OCI-LY3 (cell line): ENCODE measurements around the gene OPRL1.
"Not testable (repeated sequence)": the region's sequence is repeated elsewhere in the genome, so short reads cannot be mapped to it uniquely, and the experiment has no call there.

Source experiments
- H2AFZ ChIP-seq: fragments of 200-600, 300-600 bp; shearing (Covaris generic); 2 replicates; pipeline ENCODE4 v1.6.0; 2014; ENCODE audit warnings: antibody characterized with exemption, low read depth, low read length
- H3K27ac ChIP-seq: fragments of 200-600, 300-600 bp; sonication (generic); 2 replicates; pipeline ENCODE4 v1.5.1; 2014; ENCODE audit warnings: mild to moderate bottlenecking, low read length, moderate library complexity, mixed read lengths
- H3K27me3 ChIP-seq: fragments of 200-600, 300-600 bp; sonication (generic); 2 replicates; pipeline ENCODE4 v1.6.1; 2014; ENCODE audit warnings: low read depth, low read length, mixed read lengths
- H3K36me3 ChIP-seq: fragments of 200-600, 300-600 bp; sonication (generic); replicated peaks from 2 replicates; pipeline ENCODE3; 2014; ENCODE audit warnings: low read depth, low read length, mixed read lengths
- H3K4me1 ChIP-seq: fragments of 300-600, 200-600 bp; sonication (generic); 2 replicates; pipeline ENCODE4 v1.6.1; 2014; ENCODE audit warnings: low read length, mixed read lengths
- H3K4me2 ChIP-seq: fragments of 200-600, 300-600 bp; sonication (generic); 2 replicates; pipeline ENCODE4 v1.6.1; 2014; ENCODE audit warnings: low read length, mixed read lengths
- H3K4me3 ChIP-seq: fragments of 300-600, 200-600 bp; sonication (generic); 2 replicates; pipeline ENCODE4 v1.5.1; 2014; ENCODE audit warnings: antibody characterized with exemption, mild to moderate bottlenecking, low read length, moderate library complexity
- H3K79me2 ChIP-seq: fragments of 300-600, 200-600 bp; shearing (Covaris generic); 2 replicates; pipeline ENCODE4 v1.6.1; 2014; ENCODE audit warnings: mild to moderate bottlenecking, low read length, mixed read lengths
- H3K9ac ChIP-seq: fragments of 300-600, 200-600 bp; shearing (Covaris generic); 2 replicates; pipeline ENCODE4 v1.6.0; 2014; ENCODE audit warnings: mild to moderate bottlenecking, low read length, moderate library complexity
- H3K9me3 ChIP-seq: fragments of 200-600, 300-600 bp; shearing (Covaris generic); 2 replicates; pipeline ENCODE4 v1.6.1; 2014; ENCODE audit warnings: low read length, mixed read lengths; ENCODE audit not compliant: insufficient read depth
- H4K20me1 ChIP-seq: fragments of 200-600, 300-600 bp; sonication (generic); 2 replicates; pipeline ENCODE4 v1.6.1; 2016; ENCODE audit warnings: low read length, mixed read lengths; ENCODE audit not compliant: insufficient read depth
- CTCF ChIP-seq: fragments of 200-600, 300-600 bp; sonication (generic); IDR thresholded peaks from 2 replicates; pipeline ENCODE4 v1.5.1; 2014; ENCODE audit warnings: antibody characterized with exemption, low read length, low read depth
- EZH2phosphoT487 ChIP-seq: fragments of 200-600 bp; shearing (Covaris generic); IDR thresholded peaks from 2 replicates; pipeline ENCODE4 v1.6.1; 2018; ENCODE audit warnings: antibody characterized with exemption, mixed run types, low read depth

The OPRL1 gene

GRCh38 chr20:64083804-64084684 lies 4.2 kb downstream of the OPRL1 start, which contains the start of gene LKAAEAR1:
Gene LKAAEAR1 (minus strand): TSS chr20:64084398. CDS start chr20:64084219, 179 bp downstream.
- Histone ChIP-seq H2AFZ (no peak within 1 kb of the TSS; the same call in 1 of the 2 replicates), H4K20me1 (no peaks in the 10 kb centered on the region), H3K9ac (peak within 1 kb of the TSS; percentile 31; the same call in 1 of the 2 replicates), H3K9me3 (no peaks in the 10 kb centered on the region), H3K27ac (no peak within 1 kb of the TSS), H3K4me3 (peak within 1 kb of the TSS; percentile 77), H3K79me2 (peaks cover 3% of the 10 kb centered on the region), H3K4me2 (peak within 1 kb of the TSS; percentile 90), H3K27me3 (peaks cover 24% of the 10 kb centered on the region), H3K36me3 (no peaks in the 10 kb centered on the region), H3K4me1 (peaks cover 9% of the 10 kb centered on the region)
- TF ChIP-seq EZH2phosphoT487 (no peak), CTCF (no peak)

DNA sequence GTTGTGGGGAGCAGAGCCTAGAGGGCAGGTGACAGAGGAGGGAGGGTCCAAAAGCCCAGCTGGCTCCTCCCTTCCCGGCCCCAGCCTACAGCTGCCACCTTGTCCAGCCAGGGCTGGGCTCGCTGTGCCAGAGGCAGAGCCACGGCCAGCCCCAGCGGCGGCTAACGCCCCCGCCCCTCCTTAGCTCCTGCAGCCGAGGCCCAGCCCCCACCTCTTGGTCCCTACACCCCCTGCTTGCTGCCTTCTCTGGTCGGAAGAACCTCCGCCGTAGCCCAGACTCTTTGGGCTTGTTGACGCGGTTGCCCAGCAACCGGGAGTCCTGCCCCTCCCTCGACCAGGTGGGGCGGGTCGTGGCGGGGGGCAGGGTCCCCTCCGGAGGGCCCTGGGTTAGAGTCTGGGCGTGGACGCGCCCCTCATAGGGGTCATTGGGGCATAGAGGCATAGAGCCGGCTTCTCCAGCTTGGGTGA lies 4.8 kb downstream of the OPRL1 start:
- no peak overlapping the region for H3K9ac ChIP-seq
- H3K27me3 ChIP-seq: peaks cover 24% of the 10 kb centered on the region
- no peaks in the 10 kb centered on the region for H3K9me3 ChIP-seq
- no peak overlapping the region for H2AFZ ChIP-seq
- no peak for TF ChIP-seq CTCF
- TF ChIP-seq EZH2phosphoT487: no peak
- peaks cover 9% of the 10 kb centered on the region for H3K4me1 ChIP-seq
- no peaks in the 10 kb centered on the region for H3K79me2 ChIP-seq
- H3K27ac ChIP-seq: no peak overlapping the region
- H3K4me3 ChIP-seq: no peak overlapping the region
- H3K36me3 ChIP-seq: no peaks in the 10 kb centered on the region
- no peaks in the 10 kb centered on the region for H4K20me1 ChIP-seq
- no peak overlapping the region for H3K4me2 ChIP-seq

GRCh38 chr20:64086801-64087200 lies 6.9 kb downstream of the OPRL1 start:
- Histone ChIP-seq H3K79me2 (no peaks in the 10 kb centered on the region), H3K4me2 (no peak overlapping the region), H3K9ac (no peak overlapping the region), H3K27me3 (peaks cover 24% of the 10 kb centered on the region), H3K4me1 (peaks cover 5% of the 10 kb centered on the region), H2AFZ (no peak overlapping the region), H3K9me3 (no peaks in the 10 kb centered on the region), H3K4me3 (no peak overlapping the region), H4K20me1 (0 out of 2 replicates have a peak, but pooled peaks cover 4% of the 10 kb centered on the region), H3K27ac (no peak overlapping the region), H3K36me3 (no peaks in the 10 kb centered on the region)
- TF ChIP-seq CTCF: no peak
- no peak for TF ChIP-seq EZH2phosphoT487

DNA sequence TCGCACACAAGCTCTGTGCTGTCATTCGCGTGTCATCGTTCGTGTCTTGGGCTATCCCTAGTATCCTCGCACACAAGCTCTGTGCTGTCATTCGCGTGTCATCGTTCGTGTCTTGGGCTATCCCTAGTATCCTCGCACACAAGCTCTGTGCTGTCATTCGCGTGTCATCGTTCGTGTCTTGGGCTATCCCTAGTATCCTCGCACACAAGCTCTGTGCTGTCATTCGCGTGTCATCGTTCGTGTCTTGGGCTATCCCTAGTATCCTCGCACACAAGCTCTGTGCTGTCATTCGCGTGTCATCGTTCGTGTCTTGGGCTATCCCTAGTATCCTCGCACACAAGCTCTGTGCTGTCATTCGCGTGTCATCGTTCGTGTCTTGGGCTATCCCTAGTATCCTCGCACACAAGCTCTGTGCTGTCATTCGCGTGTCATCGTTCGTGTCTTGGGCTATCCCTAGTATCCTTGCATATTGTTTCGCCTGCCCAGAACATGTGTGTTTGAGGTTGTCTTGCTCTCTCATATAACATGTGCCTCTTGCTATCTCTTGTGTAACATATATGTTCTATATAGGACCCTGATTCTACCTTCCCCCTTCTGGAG lies 7.4 kb downstream of the OPRL1 start:
- not testable (repeated sequence) for H3K36me3 ChIP-seq, H3K4me2 ChIP-seq, H3K27ac ChIP-seq, H3K4me1 ChIP-seq, H2AFZ ChIP-seq, H3K9ac ChIP-seq, H3K79me2 ChIP-seq, H3K9me3 ChIP-seq, H3K4me3 ChIP-seq, H4K20me1 ChIP-seq
- peaks cover 24% of the 10 kb centered on the region for H3K27me3 ChIP-seq

DNA sequence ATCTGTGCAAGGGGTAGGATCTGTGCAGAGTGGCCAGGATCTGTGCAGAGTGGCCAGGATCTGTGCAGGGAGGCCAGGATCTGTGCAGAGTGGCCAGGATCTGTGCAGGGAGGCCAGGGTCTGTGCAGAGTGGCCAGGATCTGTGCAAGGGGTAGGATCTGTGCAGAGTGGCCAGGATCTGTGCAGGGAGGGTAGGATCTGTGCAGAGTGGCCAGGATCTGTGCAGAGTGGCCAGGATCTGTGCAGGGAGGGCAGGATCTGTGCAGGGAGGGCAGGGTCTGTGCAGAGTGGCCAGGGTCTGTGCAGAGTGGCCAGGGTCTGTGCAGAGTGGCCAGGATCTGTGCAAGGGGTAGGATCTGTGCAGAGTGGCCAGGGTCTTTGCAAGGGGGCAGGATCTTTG lies 8.7 kb downstream of the OPRL1 start:
- not testable (repeated sequence) for H3K27ac ChIP-seq, H3K9ac ChIP-seq, H4K20me1 ChIP-seq, H3K4me2 ChIP-seq, H3K4me3 ChIP-seq, H3K4me1 ChIP-seq, H3K79me2 ChIP-seq, H3K36me3 ChIP-seq, H2AFZ ChIP-seq, H3K9me3 ChIP-seq
- H3K27me3 ChIP-seq: peaks cover 21% of the 10 kb centered on the region
